ENCODE measurements around the gene PLEKHA1.

Gene PLEKHA1

DNA sequence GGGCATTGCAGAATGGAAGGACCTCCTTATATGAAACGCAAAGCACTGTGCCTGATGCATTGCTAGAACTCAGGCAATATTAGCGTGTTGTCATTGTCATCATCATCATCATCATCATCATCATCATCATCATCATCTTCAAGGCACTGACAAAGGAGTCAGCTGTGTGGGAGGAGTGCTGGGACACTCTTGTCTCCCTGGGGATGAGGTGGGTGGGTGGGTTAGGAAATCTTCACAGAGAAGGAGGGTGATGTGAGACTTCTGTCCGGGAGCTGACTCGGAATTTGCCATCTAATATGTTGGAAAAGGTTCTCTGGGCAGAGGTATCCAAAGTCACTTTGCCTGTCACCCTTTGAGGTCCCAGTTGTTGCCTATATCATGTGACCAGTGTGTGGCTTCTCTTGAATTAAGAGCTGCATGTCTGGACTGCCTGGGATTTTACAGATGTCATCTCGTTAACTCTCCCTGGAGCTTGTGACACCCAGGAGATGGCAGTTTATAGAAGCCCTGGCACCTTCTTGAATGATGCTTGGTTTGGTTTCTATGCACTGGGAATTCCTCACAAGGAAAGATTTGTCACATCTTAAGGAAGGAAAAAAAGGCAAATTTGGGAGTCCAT is 93.9 kb downstream of the PLEKHA1 start:
- TF ChIP-seq TAF1 (IDR thresholded peaks at IDR 0.05; ENCODE audit: low read depth, low read length) (no peak), PAX5 (IDR thresholded peaks at IDR 0.05; ENCODE audit: insufficient read depth, low read length, severe bottlenecking) (no peak), POLR2A (IDR thresholded peaks at IDR 0.05; ENCODE audit: low read depth, low read length) (no peak), SPI1 (IDR thresholded peaks at IDR 0.05; ENCODE audit: low read depth, low read length) (no peak), POLR2AphosphoS5 (IDR thresholded peaks at IDR 0.05; ENCODE audit: low read depth, low read length) (no peak), POU2F2 (IDR thresholded peaks at IDR 0.05; ENCODE audit: low read depth, low read length) (no peak)
- FAIRE-seq (no peak), DNase-seq (ENCODE audit: insufficient read length, low spot score) (no peak)

DNA sequence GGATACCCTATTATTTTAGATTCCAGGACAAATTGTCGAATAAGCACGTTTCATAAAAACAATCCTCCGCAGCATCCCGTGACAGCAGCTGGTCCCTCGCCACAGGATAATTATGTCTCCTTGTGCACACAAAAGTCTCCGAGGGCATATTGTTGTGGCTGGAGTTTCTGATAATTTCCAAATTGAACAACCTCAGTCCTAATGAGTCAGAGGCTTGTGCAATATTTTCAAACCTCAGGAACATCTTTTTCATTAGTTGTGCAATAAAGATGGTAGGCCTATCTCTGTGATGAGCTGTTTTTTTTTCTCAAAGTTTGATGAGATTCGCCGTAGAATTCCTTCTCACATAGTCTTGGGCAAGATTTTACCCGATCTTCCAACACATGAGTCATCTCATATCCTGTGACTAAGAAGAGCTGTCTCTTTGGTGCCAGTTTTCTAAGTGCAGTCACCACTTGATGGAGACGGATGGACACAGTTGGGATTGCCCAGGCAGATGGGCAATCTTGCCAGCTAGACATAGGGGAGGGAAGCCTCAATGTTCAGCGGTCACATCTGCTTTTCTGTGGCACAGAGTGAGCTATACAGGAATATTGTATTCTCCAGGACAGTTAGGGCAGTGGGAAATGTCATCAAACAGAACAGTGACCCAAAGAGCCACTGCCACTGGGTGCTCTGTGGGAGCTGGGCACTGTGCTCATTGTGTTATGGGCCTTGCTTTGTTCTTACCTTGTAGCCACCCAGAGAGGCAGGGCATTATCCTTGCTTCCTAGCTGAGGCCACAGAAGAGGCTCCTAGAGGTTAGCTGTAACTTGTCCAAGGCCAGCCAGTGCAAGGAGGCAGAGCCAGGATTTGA is 94.6 kb downstream of the PLEKHA1 start:
- no peak for TF ChIP-seq POU2F2 (IDR thresholded peaks at IDR 0.05; ENCODE audit: low read depth, low read length)
- no peak for TF ChIP-seq SPI1 (IDR thresholded peaks at IDR 0.05; ENCODE audit: low read depth, low read length)
- TF ChIP-seq POLR2AphosphoS5 (IDR thresholded peaks at IDR 0.05; ENCODE audit: low read depth, low read length), result no peak
- no peak for TF ChIP-seq PAX5 (IDR thresholded peaks at IDR 0.05; ENCODE audit: insufficient read depth, low read length, severe bottlenecking)
- no peak for TF ChIP-seq TAF1 (IDR thresholded peaks at IDR 0.05; ENCODE audit: low read depth, low read length)
- TF ChIP-seq POLR2A (IDR thresholded peaks at IDR 0.05; ENCODE audit: low read depth, low read length), result no peak
- FAIRE-seq (no peak), DNase-seq (ENCODE audit: insufficient read length, low spot score) (no peak)

DNA sequence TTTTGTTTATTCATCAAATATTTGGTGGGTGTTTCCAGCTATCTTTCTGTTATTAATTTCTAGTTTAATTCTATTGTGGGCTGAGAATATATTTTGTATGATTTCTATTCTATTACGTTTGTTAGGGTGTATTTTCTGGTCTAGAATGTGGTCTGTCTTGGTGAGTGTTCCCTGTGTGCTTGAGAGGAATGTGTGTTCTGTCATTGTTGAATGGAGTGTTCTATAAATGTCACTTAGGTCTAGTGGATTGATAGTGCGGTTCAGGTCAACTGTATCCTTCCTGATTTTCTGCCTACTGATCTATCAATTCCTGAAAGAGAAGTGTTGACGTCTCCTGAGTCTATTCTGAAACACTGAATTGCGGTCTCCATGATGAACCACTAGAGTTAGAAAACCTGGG is 95.3 kb downstream of the PLEKHA1 start:
- no peak for TF ChIP-seq POLR2A (IDR thresholded peaks at IDR 0.05; ENCODE audit: low read depth, low read length)
- no peak for TF ChIP-seq PAX5 (IDR thresholded peaks at IDR 0.05; ENCODE audit: insufficient read depth, low read length, severe bottlenecking)
- no peak for TF ChIP-seq POU2F2 (IDR thresholded peaks at IDR 0.05; ENCODE audit: low read depth, low read length)
- TF ChIP-seq POLR2AphosphoS5 (IDR thresholded peaks at IDR 0.05; ENCODE audit: low read depth, low read length), result no peak
- TF ChIP-seq TAF1 (IDR thresholded peaks at IDR 0.05; ENCODE audit: low read depth, low read length), result no peak
- no peak for TF ChIP-seq SPI1 (IDR thresholded peaks at IDR 0.05; ENCODE audit: low read depth, low read length)
- no peak for DNase-seq (ENCODE audit: insufficient read length, low spot score)
- FAIRE-seq, result no peak

DNA sequence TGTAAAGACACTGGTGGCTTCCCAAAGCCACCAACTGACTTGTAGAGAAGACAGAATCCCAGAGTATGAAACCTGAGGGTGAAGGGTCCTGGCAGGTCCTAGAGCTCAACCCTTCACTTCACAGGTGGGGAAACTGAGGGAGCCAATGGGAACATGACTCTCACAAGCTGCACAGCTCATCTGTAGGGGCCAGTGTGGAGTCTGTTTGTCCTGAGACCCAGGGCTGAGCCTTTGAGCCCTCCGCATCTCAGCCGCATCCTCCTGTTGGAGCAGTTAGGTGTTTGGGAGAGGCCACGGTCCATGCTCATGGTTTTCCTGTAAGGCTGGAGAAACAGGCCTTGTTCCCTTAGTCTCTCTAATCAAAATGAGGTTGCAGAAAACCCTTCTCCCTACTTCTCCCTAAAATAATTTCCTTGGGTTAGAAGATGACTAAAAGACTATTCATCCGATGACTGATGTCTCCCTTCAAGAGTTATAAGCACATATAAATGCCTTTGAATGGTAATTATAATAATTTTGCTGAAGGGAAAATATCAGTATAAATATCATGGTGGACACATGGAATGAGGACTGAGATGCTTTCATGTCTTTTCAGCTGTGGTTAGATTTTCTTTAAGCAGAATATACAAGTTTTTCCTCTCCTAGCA is 97.1 kb downstream of the PLEKHA1 start:
- TF ChIP-seq POLR2AphosphoS5 (IDR thresholded peaks at IDR 0.05; ENCODE audit: low read depth, low read length) (no peak), POLR2A (IDR thresholded peaks at IDR 0.05; ENCODE audit: low read depth, low read length) (no peak), POU2F2 (IDR thresholded peaks at IDR 0.05; ENCODE audit: low read depth, low read length) (no peak), SPI1 (IDR thresholded peaks at IDR 0.05; ENCODE audit: low read depth, low read length) (no peak), TAF1 (IDR thresholded peaks at IDR 0.05; ENCODE audit: low read depth, low read length) (no peak), PAX5 (IDR thresholded peaks at IDR 0.05; ENCODE audit: insufficient read depth, low read length, severe bottlenecking) (no peak)
- no peak for DNase-seq (ENCODE audit: insufficient read length, low spot score)
- no peak for FAIRE-seq

DNA sequence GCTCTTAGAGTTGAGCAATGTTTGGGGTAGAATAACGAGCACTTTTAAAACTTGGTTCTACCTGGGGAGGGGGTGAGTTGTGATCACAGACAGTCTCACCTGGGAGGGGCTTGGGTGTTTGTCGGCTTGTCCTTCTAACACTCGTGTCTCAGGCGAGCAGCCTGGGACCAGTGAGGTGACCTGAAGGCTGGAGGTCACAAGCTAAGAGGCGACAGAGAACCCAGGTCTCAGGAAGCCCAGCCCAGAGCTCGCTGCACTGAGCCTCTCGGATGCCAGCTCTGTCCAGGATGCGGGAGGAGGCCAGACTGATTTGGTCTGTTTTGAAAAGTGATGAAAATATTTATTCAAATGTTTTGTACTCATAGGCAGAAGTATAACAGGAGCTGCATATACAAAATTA is 98.6 kb downstream of the PLEKHA1 start:
- FAIRE-seq (no peak), DNase-seq (ENCODE audit: insufficient read length, low spot score) (no peak)
- no peak for TF ChIP-seq PAX5 (IDR thresholded peaks at IDR 0.05; ENCODE audit: insufficient read depth, low read length, severe bottlenecking)
- TF ChIP-seq TAF1 (IDR thresholded peaks at IDR 0.05; ENCODE audit: low read depth, low read length), result no peak
- TF ChIP-seq POLR2AphosphoS5 (IDR thresholded peaks at IDR 0.05; ENCODE audit: low read depth, low read length), result no peak
- no peak for TF ChIP-seq SPI1 (IDR thresholded peaks at IDR 0.05; ENCODE audit: low read depth, low read length)
- TF ChIP-seq POLR2A (IDR thresholded peaks at IDR 0.05; ENCODE audit: low read depth, low read length), result no peak
- no peak for TF ChIP-seq POU2F2 (IDR thresholded peaks at IDR 0.05; ENCODE audit: low read depth, low read length)

DNA sequence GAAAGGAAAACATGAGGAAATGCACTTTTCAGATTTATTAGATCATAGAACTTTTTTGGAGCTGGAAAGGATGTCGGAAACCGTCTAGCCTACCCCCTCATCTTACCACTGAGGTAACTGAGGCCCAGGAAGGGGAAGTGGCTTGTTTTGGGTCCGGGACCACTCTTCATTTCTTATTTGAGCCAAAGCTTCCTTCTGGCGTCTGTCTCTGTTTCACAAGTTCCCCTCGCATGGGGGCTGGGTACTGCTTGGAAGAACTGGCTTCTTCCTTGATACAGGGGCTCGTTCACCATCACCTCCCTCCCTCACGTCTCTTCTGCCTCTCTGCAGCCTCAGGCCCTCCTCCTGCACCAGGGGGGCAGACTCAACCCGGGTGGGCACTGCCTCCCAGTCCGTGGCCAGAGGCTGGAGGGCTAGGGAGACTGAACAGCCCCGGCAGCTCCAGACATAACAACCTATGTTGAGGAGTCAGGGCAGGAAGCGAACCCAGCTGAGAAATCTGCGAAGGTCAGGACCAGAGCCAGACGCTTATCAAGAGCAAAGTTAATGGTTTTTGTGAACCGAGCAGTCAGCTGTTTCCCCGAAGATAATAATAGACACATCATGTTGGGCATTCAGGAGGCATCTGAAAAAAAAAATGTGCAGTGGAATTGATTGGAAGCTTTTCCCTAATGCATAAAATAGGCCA is 99.8 kb downstream of the PLEKHA1 start:
- no peak for FAIRE-seq
- TF ChIP-seq PAX5 (IDR thresholded peaks at IDR 0.05; ENCODE audit: insufficient read depth, low read length, severe bottlenecking), result no peak
- no peak for TF ChIP-seq POLR2A (IDR thresholded peaks at IDR 0.05; ENCODE audit: low read depth, low read length)
- TF ChIP-seq POU2F2 (IDR thresholded peaks at IDR 0.05; ENCODE audit: low read depth, low read length), result no peak
- TF ChIP-seq POLR2AphosphoS5 (IDR thresholded peaks at IDR 0.05; ENCODE audit: low read depth, low read length), result no peak
- TF ChIP-seq TAF1 (IDR thresholded peaks at IDR 0.05; ENCODE audit: low read depth, low read length), result no peak
- TF ChIP-seq SPI1 (IDR thresholded peaks at IDR 0.05; ENCODE audit: low read depth, low read length), result no peak
- no peak for DNase-seq (ENCODE audit: insufficient read length, low spot score)

DNA sequence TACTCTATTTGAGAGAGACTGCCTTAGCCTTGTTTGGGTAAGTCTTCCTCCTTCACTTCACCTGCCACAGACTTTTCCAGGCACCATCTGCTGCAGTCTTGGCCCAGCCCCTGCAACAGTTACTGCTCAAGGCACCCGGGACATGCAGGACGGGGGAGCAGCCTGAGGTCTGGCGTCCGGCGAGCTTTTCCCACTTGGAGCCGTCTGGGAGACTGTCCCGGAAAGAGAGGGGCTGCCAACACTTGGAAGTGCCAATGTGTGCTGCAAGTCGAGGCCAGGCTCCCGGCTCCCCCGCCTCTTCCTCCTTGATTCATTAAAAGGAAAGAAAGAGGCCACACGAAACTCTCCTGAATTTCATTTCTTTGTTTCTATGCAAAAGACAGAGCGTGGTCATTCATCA is 100.6 kb downstream of the PLEKHA1 start:
- TF ChIP-seq POLR2AphosphoS5 (IDR thresholded peaks at IDR 0.05; ENCODE audit: low read depth, low read length), result no peak
- TF ChIP-seq PAX5 (IDR thresholded peaks at IDR 0.05; ENCODE audit: insufficient read depth, low read length, severe bottlenecking), result no peak
- no peak for TF ChIP-seq TAF1 (IDR thresholded peaks at IDR 0.05; ENCODE audit: low read depth, low read length)
- no peak for TF ChIP-seq POLR2A (IDR thresholded peaks at IDR 0.05; ENCODE audit: low read depth, low read length)
- no peak for TF ChIP-seq SPI1 (IDR thresholded peaks at IDR 0.05; ENCODE audit: low read depth, low read length)
- TF ChIP-seq POU2F2 (IDR thresholded peaks at IDR 0.05; ENCODE audit: low read depth, low read length), result no peak
- DNase-seq (ENCODE audit: insufficient read length, low spot score), result no peak
- no peak for FAIRE-seq

DNA sequence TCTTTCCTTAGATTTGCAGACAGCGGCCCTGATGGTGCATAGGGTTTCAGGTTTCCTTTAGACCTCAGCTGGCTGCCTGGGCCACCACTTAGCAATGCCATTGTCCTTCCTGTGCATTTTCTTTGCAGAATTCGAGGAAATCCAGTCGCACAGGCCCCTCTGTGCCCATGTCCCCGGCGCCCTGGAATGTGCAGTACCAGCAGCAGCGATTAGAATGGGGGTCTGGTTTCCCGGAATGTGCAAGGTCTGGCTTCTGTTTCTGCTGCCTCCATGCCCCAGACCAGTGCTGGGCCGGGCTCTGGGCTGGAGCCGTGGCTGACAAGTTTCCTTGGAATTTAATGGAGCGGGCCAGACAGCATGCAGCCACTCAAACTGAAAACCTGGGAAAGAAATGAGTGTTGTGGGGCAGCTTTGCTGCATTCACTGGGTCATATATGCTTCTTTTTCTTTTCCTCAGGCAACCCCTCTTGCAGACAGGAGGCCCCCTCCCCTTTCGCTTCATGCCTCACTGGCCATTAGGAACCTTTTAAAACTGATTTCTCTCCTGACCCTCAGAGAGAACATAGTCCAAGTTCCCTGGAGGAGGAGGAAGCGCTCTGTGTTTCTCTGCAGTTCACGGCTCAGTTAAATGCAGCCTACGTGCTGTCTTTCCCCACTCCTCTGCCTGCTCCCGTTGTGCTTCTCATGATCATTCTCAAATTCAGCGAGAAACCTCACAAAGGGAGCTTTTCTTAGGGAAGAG is 101.3 kb downstream of the PLEKHA1 start:
- no peak for TF ChIP-seq TAF1 (IDR thresholded peaks at IDR 0.05; ENCODE audit: low read depth, low read length)
- no peak for TF ChIP-seq POU2F2 (IDR thresholded peaks at IDR 0.05; ENCODE audit: low read depth, low read length)
- TF ChIP-seq SPI1 (IDR thresholded peaks at IDR 0.05; ENCODE audit: low read depth, low read length), result no peak
- TF ChIP-seq POLR2AphosphoS5 (IDR thresholded peaks at IDR 0.05; ENCODE audit: low read depth, low read length), result no peak
- no peak for TF ChIP-seq PAX5 (IDR thresholded peaks at IDR 0.05; ENCODE audit: insufficient read depth, low read length, severe bottlenecking)
- FAIRE-seq, result no peak
- no peak for DNase-seq (ENCODE audit: insufficient read length, low spot score)

Measured in GM12891 (cell line).